ENCODE measurements around the gene ZNF487.
"Not testable (repeated sequence)": the region's sequence is repeated elsewhere in the genome, so short reads cannot be mapped to it uniquely, and the experiment has no call there.

ZNF487 gene

DNA sequence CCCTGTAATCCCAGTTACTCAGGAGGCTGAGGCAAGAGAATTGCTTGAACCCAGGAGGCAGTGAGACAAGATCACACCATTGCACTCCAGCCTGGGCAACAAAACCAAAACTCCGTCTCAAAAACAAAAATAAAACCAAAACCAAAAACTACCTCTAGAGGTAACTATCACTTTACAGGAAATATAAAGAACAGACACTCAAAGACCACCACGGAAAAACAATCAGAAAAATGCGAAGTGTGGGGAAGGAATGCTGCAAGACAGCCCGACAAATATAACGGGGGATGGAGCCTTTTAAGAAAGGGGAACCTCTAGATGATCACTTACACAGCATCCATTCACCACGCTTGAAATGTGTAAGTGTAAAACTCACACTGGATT is 32.2 kb upstream of the ZNF487 start:
- no peak for DNase-seq (ENCODE audit: low read depth in 2 of 2)

DNA sequence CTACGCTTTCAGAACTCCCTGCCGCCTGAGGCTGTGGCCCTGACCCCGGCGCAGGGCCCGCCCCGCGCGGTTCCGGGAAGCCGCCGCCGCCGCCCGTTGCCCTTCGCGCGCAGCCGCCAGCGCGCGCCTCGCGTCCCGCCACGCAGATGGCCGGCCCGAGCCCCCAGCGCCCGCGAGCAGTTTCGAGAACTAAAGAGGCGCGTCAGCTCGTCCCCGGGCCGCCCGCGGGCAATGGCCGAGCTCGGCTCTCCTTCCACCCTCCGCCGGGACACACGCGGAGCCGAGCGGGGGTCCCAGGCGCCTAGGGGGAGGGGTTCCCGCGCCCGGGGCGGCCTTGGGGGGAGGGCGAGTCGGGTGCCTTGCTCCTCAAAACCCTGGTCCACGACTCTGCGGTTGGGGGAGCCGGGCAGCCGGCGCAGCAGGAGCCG is 29.7 kb upstream of the ZNF487 start:
- DNase-seq (ENCODE audit: low read depth in 2 of 2): no peak

DNA sequence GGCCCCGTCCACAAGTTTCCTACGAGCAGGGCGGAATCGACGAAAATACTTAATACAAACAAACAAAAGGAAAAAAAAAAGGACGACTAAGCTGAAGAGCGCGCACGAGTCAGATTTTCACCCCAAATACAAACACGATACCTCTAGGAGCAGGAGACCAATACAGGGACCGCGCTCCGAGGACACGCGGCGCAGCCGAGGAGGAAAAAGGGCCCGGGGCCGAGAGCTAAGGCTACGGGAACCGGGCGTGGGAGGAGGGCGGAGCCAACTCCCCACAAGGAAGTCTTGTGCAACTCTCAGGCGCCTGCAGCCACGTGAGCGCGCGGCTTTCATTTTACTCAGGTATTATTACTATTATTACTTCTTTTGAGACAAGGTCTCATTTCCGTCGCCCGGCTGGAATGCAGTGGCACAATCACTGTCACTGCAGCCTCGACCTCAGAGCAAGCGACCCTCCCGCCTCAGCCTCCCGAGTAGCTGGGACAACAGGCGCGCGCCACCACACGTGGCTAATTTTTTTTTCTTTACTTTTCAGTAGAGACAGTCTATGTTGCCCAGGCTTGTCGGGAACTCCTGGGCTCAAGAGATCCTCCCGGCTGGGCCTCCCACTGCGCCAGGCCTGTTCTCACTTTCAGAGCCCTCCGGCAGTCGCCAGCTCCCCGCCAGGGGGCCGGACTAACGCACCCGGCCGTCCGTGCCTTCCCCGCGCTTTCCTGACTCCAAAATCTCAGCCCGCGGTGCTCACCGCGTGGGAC is 29.2 kb upstream of the ZNF487 start:
- peak; percentile 78 to 83 for DNase-seq (ENCODE audit: low read depth in 2 of 2)

DNA sequence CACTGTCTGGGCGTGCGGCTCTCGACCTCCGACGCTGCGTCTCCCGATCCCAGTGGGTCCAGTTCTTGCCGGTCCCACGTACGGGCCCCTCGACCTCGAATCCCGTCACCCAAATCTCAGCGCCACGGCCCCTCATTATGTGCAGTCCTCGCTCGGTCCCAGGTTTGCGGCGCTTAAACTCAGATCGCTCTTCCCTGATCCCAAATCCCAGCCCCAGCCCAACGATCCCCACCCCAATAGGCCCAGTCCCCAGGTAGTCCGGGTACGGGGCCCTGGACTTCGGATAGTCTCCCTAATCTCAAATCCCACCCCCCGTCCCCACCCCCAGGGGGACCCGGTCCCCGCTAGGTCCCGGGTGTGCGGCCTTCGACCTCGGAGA is 28.6 kb upstream of the ZNF487 start:
- no peak for DNase-seq (ENCODE audit: low read depth in 2 of 2)

DNA sequence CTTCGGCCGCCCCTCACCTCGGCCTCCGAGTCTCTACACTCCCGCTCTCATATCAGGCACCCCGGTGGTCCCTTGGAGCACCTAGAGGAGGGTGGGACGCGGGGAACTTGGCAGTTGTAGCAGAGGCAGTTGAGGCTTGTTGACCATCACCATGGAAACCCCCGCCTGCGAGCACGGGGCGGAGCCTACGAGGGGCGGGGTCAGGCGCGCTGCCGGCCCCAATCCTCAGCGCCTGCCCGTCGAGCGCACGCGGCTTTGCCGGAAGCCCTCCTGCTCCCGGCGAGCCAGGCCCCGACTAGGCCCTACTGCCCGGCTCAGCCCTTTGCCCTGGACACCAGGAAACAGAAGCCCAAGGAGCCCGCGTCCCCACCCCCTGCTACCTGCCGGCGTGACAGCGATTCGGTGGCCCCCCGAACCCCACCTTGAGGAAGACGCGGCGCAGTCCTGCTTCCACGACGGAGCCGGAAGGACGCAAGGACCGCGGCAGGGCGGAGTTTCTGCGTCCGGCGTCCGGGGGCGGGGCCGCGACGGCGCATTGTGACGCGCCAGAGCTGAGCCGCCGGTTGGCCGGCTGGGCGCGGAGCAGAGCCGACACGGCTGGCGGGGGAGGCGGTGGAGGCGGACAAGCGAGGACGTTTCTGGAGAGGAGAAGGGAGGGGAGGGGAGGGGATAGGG is 28.1 kb upstream of the ZNF487 start, which contains the start of gene HNRNPF:
TSS of gene HNRNPF (minus strand) at position 477 of the 675 bp plus-strand sequence. CDS start 21,302 bp downstream, outside the sequence.
- DNase-seq (ENCODE audit: low read depth in 2 of 2): peak; percentile 88 to 91

DNA sequence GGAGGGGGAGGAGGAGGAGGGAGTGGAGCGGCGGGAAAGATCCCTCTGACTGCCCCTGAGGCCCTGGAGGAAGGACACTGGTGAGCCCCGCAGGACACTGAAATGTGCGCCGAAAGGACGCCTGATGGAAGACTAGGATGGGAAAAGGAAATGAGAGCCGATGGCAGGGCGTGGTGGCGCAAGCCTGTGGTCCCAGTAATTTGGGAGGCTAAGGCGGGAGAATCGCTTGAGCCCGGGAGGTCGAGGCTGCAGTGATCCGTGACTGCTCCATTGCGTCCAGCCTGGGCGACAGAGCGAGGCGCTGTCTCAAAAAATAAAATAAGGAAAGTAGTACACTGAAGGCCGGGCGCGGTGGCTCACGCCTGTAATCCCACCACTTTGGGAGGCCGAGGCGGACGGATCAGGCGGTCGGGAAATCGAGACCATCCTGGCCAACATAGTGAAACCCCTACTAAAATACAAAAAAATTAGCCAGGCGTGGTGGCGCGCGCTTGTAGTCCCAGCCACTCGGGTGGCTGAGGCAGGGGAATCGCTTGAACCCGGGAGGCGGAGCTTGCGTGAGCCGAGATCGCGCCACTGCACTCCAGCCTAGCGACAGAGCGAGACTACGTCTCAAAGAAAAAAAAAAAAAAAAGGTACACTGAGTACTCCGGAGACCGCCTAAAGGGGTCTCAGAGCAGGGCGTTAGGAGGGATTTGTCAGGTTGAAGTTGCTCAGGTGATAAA is 27.4 kb upstream of the ZNF487 start:
- peak in 1 of 2 donors; percentile 61 for DNase-seq (ENCODE audit: low read depth in 2 of 2)

DNA sequence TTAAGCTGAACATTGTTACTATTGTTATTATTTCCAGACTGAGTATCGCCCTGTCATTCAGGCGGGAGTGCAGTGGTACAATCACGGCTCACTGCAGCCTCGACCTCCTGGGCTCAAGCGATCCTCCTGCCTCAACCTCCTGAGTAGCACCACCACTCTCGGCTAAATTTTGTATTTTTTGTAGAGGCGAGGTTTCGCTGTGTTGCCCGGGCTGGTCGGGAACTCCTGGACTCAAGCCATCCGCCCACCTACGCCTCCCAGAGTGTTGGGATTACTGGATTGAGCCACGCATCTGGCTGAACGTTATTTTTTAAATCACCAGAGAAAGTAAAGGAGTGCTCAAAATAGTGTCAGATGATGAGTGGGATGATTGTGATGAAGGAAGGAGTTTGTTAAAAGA is 26.6 kb upstream of the ZNF487 start:
- no peak for DNase-seq (ENCODE audit: low read depth in 2 of 2)

DNA sequence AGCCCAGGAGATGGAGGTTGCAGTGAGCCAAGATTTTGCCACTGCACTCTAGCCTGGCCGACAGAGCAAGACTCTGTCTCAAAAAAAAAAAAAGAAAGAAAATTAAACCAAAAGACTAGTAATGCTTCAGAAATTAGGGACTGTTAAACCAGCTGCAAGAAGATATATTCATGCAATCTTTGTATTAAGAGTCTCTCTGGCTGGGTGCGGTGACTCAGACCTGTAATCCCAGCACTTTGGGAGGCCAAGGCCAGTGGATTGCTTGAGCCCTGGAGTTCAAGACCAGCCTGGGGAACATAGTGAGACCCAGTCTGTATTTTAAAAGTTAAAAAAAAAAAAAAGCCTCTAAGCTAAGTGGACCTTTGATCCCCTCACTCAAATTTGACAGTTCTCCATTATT is 25.4 kb upstream of the ZNF487 start:
- no peak for DNase-seq (ENCODE audit: low read depth in 2 of 2)

DNA sequence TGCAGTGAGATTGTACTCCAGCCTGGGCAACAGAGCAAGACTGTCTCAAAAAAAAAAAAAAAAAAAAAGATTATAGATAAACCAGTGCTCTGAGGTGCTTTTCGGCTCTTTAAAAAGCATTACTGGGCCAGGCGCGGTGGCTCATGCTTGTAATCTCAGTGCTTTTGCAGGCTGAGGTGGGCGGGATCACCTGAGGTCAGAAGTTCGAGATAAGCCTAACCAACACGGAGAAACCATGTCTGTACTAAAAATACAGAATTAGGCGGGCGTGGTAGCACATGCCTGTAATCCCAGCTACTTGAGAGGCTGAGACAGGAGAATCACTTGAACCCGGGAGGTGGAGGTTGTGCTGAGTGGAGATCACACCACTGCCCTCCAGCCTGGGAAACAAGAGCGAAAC is 21.4 kb upstream of the ZNF487 start:
- no peak for DNase-seq (ENCODE audit: low read depth in 2 of 2)

DNA sequence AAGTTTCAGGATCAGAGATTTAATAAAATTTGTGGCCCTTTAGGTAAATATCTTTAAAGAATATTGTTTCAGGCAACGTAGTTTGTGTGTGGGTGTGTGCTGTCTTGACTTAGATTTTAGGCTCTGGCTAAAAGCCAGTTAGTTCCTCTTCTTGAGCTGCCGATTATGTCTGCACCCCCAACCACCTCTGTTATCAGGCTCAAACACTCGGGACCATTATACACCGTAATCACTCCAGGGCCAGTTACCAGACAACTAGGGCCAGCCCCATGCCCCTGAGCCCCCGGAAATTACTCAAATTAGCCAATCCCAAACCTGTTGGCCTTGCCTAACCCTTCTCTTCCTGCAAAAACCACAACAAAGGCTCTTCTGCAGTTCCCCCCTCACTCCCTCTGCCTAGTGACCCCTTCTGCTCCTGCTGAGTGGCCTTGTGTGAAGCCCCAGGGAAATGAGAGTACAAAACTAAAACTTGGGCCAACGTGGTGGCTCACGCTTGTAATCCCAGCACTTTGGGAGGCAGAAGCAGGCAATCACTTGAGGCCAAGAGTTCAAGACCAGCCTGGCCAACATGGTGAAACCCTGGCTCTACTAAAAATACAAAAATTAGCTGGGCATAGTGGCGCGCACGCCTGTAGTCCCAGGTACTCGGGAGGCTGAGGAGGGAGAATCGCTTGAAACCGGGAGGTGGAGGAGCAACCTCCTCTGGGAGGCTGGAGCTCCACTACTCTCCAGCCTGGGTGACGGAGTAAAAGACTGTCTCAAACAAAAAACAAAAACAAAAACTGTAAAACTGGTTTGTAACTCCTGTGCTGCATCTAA is 18.8 kb upstream of the ZNF487 start:
- no peak for DNase-seq (ENCODE audit: low read depth in 2 of 2)

DNA sequence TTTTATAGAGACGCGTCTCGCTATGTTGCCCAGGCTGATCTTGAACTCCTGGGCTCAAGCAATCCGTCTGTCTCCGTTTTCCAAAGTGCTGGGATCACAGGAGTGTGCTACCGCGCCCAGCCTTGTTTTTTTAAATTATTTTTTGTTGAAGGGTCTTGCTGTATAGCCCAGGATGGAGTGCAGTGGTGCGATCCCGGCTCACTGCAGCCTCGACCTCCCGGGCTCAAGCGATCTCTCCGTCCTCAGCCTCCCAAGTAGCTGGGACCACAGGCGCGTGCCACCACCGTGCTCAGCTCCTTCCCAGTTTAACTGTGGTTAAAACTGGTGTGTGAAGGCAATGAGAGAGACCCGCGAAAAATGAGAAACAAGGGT is 16.9 kb upstream of the ZNF487 start:
- DNase-seq (ENCODE audit: low read depth in 2 of 2): no peak

DNA sequence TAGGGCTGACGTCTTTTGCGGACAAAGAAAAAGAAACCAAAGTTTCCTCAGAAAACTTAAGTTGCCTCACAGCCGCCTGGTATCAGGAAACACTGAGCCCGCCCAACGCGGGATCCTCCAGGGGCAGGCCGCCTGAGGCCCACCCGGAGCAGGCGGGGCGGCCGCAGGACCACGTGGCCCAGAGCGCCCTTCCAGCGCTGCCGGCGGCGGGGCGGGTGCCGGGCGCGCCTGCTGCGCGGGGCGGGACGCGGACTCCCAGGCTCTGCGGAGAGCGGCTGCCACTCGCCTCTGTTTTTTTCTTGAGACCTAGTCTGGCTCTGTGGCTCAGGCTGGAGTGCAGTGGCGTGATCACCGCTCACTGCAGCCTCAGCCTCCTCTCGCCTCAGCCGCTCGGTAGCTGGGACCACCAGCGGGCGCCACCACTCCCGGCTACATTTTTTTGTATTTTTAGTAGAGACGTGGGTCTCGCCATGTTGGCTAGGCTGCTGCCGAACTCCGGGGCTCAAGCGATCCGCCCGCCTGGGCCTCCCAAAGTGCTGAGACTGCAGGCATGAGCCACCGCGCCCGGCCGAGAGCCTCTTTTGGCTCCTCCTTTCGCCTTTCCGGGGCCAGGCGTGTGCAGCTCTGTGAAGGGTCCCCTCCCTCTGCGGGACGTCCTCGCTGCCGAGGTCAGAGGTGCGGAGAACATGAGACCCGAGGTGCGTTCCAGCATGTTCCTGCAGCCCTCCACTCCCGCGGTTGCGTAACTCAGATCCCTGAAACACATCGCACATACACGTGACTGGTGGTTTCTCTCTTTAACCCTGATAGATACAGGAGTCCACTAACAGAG is 16.3 kb upstream of the ZNF487 start:
- peak; percentile 65 to 72 for DNase-seq (ENCODE audit: low read depth in 2 of 2)

DNA sequence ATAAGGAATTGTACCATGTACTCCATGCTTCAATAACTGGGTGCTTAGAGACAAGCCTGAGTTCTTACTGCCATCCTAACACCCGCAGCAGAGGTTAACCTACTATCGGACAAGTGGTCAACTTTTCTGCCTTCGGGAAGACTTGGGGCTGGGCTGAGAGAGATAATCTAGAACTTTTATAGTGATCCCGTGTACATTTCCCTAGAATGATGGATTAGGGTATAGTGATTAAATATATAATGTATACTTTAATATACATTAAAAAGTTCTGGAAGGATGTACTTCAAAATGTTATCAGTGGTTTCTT is 15.8 kb upstream of the ZNF487 start:
- DNase-seq (ENCODE audit: low read depth in 2 of 2): no peak

DNA sequence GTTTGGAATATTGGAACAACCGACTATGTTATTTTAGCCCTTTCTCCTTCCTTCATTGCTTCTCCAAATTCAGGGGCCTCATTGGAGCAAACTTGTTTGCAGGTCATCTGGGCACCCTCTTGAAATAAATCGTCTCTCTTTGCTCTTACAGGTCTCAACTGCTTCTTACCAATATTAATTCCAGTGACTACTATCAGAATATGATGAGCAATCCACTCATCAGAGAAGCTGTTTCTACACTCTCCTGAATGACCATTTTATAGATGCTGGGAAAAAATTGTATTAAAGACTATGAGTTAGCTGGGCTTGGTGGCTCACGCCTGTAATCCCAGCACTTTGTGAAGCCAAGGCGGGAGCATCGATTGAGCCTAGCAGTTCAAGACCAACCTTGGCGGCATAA is 15.4 kb upstream of the ZNF487 start:
- DNase-seq (ENCODE audit: low read depth in 2 of 2): no peak

DNA sequence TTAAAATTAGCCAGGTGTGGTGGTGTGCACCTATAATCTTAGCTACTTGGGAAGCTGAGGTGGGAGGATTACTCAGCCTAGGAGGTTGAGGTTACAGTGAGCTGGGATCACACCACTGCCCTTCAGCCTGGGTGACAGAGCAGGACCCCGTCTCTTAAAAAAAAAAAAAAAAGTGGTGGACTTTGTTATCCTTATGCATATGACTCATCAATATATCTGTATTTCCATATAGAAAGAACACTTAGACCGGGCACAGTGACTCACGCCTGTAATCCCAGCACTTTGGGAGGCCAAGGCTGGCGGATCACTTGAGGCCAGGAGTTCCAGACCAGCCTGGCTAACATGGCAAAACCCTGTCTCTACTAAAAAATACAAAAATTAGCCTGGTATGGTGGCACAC is 15.0 kb upstream of the ZNF487 start:
- DNase-seq (ENCODE audit: low read depth in 2 of 2): not testable (repeated sequence)

DNA sequence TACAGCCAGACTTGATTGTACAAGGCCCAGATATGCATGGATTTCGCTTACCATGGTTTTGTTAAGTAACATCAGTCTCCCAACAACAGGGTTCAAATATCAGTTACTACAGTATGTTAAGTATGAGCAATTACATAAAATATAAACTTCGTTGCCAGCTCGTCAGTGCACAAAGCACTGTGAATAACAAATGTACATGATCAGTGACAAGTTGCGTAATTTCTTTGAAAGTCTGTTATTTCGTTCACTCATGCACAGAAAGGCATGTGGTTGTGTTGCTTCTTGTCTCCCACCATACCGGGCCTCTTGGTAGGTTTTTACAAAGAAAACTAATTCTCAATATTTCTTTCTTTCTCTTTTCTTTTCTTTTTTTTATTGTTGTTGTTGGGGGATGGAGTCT is 12.5 kb upstream of the ZNF487 start:
- no peak for DNase-seq (ENCODE audit: low read depth in 2 of 2)

DNA sequence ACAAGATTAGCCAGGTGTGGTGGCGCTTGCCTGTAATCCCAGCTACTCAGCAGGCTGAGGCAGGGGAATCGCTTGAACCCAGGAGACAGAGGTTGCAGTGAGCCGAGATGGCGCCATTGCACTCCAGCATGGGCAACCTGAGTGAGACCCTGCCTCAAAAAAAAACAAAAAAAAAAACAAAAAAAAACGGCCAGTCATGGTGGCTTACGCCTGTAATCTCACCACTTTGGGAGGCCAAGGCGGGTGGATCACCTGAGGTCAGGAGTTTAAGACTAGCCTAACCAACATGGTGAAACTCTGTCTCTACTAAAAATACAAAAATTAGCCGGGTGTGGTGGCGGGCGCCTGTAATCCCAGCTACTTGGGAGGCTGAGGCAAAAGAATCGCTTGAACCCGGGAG is 10.4 kb upstream of the ZNF487 start:
- DNase-seq (ENCODE audit: low read depth in 2 of 2): not testable (repeated sequence)

DNA sequence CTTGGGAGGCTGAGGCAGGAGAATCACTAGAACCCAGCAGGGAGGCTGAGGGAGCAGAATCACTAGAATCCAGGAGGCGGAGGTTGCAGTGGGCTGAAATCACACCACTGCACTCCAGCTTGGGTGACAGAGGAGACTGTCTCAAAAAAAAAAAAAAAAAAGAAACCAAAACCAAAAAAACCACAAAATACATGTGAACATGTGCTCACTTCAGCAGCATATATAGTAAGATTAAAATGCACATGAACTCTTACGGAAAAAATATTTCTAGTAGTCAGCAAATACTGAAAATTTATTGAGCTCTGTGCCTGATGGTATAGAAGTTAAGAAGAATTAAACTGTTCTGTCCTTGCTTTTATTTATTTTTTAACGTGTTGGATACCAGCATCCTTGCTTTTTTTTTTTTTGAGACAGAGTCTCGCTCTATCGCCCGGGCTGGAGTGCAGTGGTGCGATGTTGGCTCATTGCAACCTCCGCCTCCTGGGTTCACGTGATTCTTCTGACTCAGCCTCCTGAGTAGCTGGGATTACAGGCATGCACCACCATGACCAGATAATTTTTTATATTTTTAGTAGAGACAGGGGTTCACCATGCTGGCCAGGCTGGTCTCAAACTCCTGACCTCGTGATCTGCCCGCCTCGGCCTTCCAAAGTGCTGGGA is 9.6 kb upstream of the ZNF487 start:
- DNase-seq (ENCODE audit: low read depth in 2 of 2): no peak

DNA sequence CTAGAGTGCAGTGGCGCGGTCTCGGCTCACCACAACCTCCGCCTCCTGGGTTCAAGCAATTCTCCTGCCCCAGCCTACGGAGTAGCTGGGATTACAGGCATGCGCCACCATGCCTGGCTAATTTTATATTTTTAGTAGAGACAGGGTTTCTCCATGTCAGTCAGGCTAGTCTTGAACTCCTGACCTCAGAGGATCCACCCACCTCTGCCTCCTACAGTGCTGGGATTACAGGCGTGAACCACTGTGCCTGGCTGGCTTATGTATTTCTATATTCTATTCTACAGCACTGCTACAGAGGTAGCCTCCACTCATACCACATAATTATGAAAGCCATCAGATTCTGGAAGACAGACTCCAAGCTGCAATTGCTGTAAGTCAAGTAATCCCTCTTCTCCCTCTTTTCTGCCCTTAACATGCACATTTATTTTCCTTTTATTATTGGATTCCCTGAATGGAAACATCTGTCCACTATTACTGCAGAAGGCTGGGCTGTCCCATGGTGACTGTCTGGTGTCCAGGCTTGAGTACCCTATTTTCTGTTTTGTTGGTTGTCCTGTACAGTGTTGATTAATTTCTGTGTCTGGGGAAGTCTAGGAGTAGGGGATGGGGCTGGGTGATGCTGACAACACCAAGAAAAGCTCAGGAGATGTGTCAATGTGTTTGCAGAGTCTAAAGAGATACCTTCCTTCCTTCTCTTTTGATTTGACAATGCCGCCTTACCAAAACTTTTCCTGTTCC is 5.8 kb upstream of the ZNF487 start:
- DNase-seq (ENCODE audit: low read depth in 2 of 2): no peak

Data from activated CD8-positive, alpha-beta memory T cell treated with anti-CD3 and anti-CD28 coated beads for 4 hours (primary cell).